Hepatic stellate cell (primary cell): ENCODE measurements around the gene TMEM271.
A peak's percentile ranks its signal among the peaks of the same experiment; 100 is the strongest.

Experiments used
- DNase-seq: peaks from one replicate; pipeline ENCODE4 v3.0.0; 2011; ENCODE audit warnings: low spot score

TMEM271 gene

GRCh38 chr4:579543-580175 lies 3.6 kb upstream of the TMEM271 start:
- no peak for DNase-seq

GRCh38 chr4:578451-579443 lies 2.7 kb upstream of the TMEM271 start:
- DNase-seq = no peak

- no peak for DNase-seq
Measured at GRCh38 chr4:577499-578450, 1.7 kb upstream of the TMEM271 start.

GRCh38 chr4:576991-577498 lies 950 bp upstream of the TMEM271 start:
- no peak for DNase-seq

- peak; percentile 61 for DNase-seq
Measured at GRCh38 chr4:575281-576141, 584 bp downstream of the TMEM271 start.

GRCh38 chr4:574346-575161 lies 1.5 kb downstream of the TMEM271 start:
- no peak for DNase-seq

- no peak for DNase-seq
Measured at GRCh38 chr4:573122-573892, 2.8 kb downstream of the TMEM271 start.

GRCh38 chr4:572594-572993 lies 3.5 kb downstream of the TMEM271 start:
- DNase-seq = no peak

- DNase-seq = no peak
Measured at GRCh38 chr4:571838-572572, 4.1 kb downstream of the TMEM271 start.

GRCh38 chr4:570754-571153 lies 5.3 kb downstream of the TMEM271 start:
- DNase-seq = no peak

- DNase-seq = no peak
Measured at GRCh38 chr4:569958-570667, 6.0 kb downstream of the TMEM271 start.

GRCh38 chr4:568962-569361 lies 7.1 kb downstream of the TMEM271 start:
- no peak for DNase-seq

GRCh38 chr4:568351-568652 lies 7.8 kb downstream of the TMEM271 start:
- DNase-seq = no peak

GRCh38 chr4:567457-568350 lies 8.4 kb downstream of the TMEM271 start:
- DNase-seq = no peak

- DNase-seq = peak; percentile 45
Measured at GRCh38 chr4:566508-567295, 9.4 kb downstream of the TMEM271 start.

- no peak for DNase-seq
Measured at GRCh38 chr4:566035-566434, 10.1 kb downstream of the TMEM271 start.
